Measurements from ENCODE around the gene FAM120B.
"Not testable (repeated sequence)": the region's sequence is repeated elsewhere in the genome, so short reads cannot be mapped to it uniquely, and the experiment has no call there.

FAM120B gene

GRCh38 chr6:170394980-170395379 lies 88.4 kb downstream of the FAM120B start:
- no peaks in the 10 kb centered on the region for H3K9me3 ChIP-seq (ENCODE audit: low read depth, low read length)
- DNase-seq (ENCODE audit: low read depth, low spot score): no peak
- H3K27ac ChIP-seq: no peak overlapping the region
- no peak overlapping the region for H3K4me3 ChIP-seq
- H3K36me3 ChIP-seq (ENCODE audit: insufficient read depth, low read length): peaks cover 41% of the 10 kb centered on the region
- TF ChIP-seq POLR2AphosphoS5 (IDR thresholded peaks at IDR 0.05; ENCODE audit: borderline replicate concordance, low read depth, low read length): no peak
- TF ChIP-seq EZH2 (IDR thresholded peaks at IDR 0.05): no peak
- TF ChIP-seq FOXP2 (optimal IDR thresholded peaks at IDR 0.05; ENCODE audit: control extremely low read depth, extremely low read length, insufficient read depth): no peak
- no peak overlapping the region for H3K9ac ChIP-seq (ENCODE audit: insufficient read length)

- peaks cover 32% of the 10 kb centered on the region for H3K36me3 ChIP-seq (ENCODE audit: insufficient read depth, low read length)
- H3K27ac ChIP-seq; H3K9ac ChIP-seq (ENCODE audit: insufficient read length): not testable (repeated sequence)
Observed at GRCh38 chr6:170398743-170399369, 92.3 kb downstream of the FAM120B start.

GRCh38 chr6:170399955-170400558 lies 93.5 kb downstream of the FAM120B start:
- not testable (repeated sequence) for H3K9me3 ChIP-seq (ENCODE audit: low read depth, low read length); DNase-seq (ENCODE audit: low read depth, low spot score); H3K9ac ChIP-seq (ENCODE audit: insufficient read length); H3K27ac ChIP-seq; H3K4me3 ChIP-seq
- peaks cover 31% of the 10 kb centered on the region for H3K36me3 ChIP-seq (ENCODE audit: insufficient read depth, low read length)

More at GRCh38 chr6:170398743-170399369, 92.3 kb downstream of the FAM120B start:
- not testable (repeated sequence) for DNase-seq (ENCODE audit: low read depth, low spot score); H3K9me3 ChIP-seq (ENCODE audit: low read depth, low read length); H3K4me3 ChIP-seq

GRCh38 chr6:170402318-170403040 lies 95.9 kb downstream of the FAM120B start:
- Histone ChIP-seq H3K9ac (ENCODE audit: insufficient read length) (no peak overlapping the region), H3K36me3 (ENCODE audit: insufficient read depth, low read length) (peaks cover 28% of the 10 kb centered on the region), H3K27ac (no peak overlapping the region), H3K9me3 (ENCODE audit: low read depth, low read length) (no peaks in the 10 kb centered on the region), H3K4me3 (no peak overlapping the region)
- TF ChIP-seq FOXP2 (optimal IDR thresholded peaks at IDR 0.05; ENCODE audit: control extremely low read depth, extremely low read length, insufficient read depth) (no peak), EZH2 (IDR thresholded peaks at IDR 0.05) (no peak), POLR2AphosphoS5 (IDR thresholded peaks at IDR 0.05; ENCODE audit: borderline replicate concordance, low read depth, low read length) (no peak)
- no peak for DNase-seq (ENCODE audit: low read depth, low spot score)

GRCh38 chr6:170403451-170403850 lies 96.9 kb downstream of the FAM120B start:
- no peak for TF ChIP-seq EZH2 (IDR thresholded peaks at IDR 0.05)

GRCh38 chr6:170404036-170404435 lies 97.5 kb downstream of the FAM120B start:
- H3K36me3 ChIP-seq (ENCODE audit: insufficient read depth, low read length): peaks cover 28% of the 10 kb centered on the region
- DNase-seq (ENCODE audit: low read depth, low spot score): no peak
- H3K9me3 ChIP-seq (ENCODE audit: low read depth, low read length): no peaks in the 10 kb centered on the region

More at GRCh38 chr6:170403451-170403850, 96.9 kb downstream of the FAM120B start:
- Histone ChIP-seq H3K36me3 (ENCODE audit: insufficient read depth, low read length) (peaks cover 28% of the 10 kb centered on the region), H3K27ac (no peak overlapping the region), H3K9me3 (ENCODE audit: low read depth, low read length) (no peaks in the 10 kb centered on the region), H3K4me3 (no peak overlapping the region), H3K9ac (ENCODE audit: insufficient read length) (no peak overlapping the region)
- DNase-seq (ENCODE audit: low read depth, low spot score): no peak

GRCh38 chr6:170404697-170405096 lies 98.1 kb downstream of the FAM120B start:
- H3K9ac ChIP-seq (ENCODE audit: insufficient read length): no peak overlapping the region
- TF ChIP-seq FOXP2 (optimal IDR thresholded peaks at IDR 0.05; ENCODE audit: control extremely low read depth, extremely low read length, insufficient read depth) (no peak), EZH2 (IDR thresholded peaks at IDR 0.05) (no peak), POLR2AphosphoS5 (IDR thresholded peaks at IDR 0.05; ENCODE audit: borderline replicate concordance, low read depth, low read length) (no peak)

More at GRCh38 chr6:170404036-170404435, 97.5 kb downstream of the FAM120B start:
- Histone ChIP-seq H3K27ac (no peak overlapping the region), H3K4me3 (no peak overlapping the region), H3K9ac (ENCODE audit: insufficient read length) (no peak overlapping the region)
- TF ChIP-seq FOXP2 (optimal IDR thresholded peaks at IDR 0.05; ENCODE audit: control extremely low read depth, extremely low read length, insufficient read depth) (no peak), POLR2AphosphoS5 (IDR thresholded peaks at IDR 0.05; ENCODE audit: borderline replicate concordance, low read depth, low read length) (no peak), EZH2 (IDR thresholded peaks at IDR 0.05) (no peak)

GRCh38 chr6:170405311-170405975 lies 98.9 kb downstream of the FAM120B start:
- no peak for DNase-seq (ENCODE audit: low read depth, low spot score)
- H3K36me3 ChIP-seq (ENCODE audit: insufficient read depth, low read length): peaks cover 28% of the 10 kb centered on the region
- H3K9ac ChIP-seq (ENCODE audit: insufficient read length): no peak overlapping the region
- no peak overlapping the region for H3K4me3 ChIP-seq
- TF ChIP-seq EZH2 (IDR thresholded peaks at IDR 0.05) (no peak), FOXP2 (optimal IDR thresholded peaks at IDR 0.05; ENCODE audit: control extremely low read depth, extremely low read length, insufficient read depth) (no peak), POLR2AphosphoS5 (IDR thresholded peaks at IDR 0.05; ENCODE audit: borderline replicate concordance, low read depth, low read length) (no peak)
- H3K9me3 ChIP-seq (ENCODE audit: low read depth, low read length): no peaks in the 10 kb centered on the region
- no peak overlapping the region for H3K27ac ChIP-seq

More at GRCh38 chr6:170404697-170405096, 98.1 kb downstream of the FAM120B start:
- no peak for DNase-seq (ENCODE audit: low read depth, low spot score)
- H3K27ac ChIP-seq: no peak overlapping the region
- H3K4me3 ChIP-seq: no peak overlapping the region
- H3K9me3 ChIP-seq (ENCODE audit: low read depth, low read length): no peaks in the 10 kb centered on the region
- peaks cover 28% of the 10 kb centered on the region for H3K36me3 ChIP-seq (ENCODE audit: insufficient read depth, low read length)

Measured in SK-N-MC (cell line).